HG02840 (cell line): ENCODE results near the gene PRPF38A.
"Not testable (repeated sequence)": the region's sequence is repeated elsewhere in the genome, so short reads cannot be mapped to it uniquely, and the experiment has no call there.

Source experiments
- ATAC-seq: cut with Tn5 transposase; IDR thresholded peaks from one replicate; pipeline ENCODE4 v1.9.1; 2021; ENCODE audit warnings: mild to moderate bottlenecking, moderate library complexity, moderate number of reproducible peaks; ENCODE audit not compliant: unreplicated experiment, low FRiP score

PRPF38A gene, protein sequence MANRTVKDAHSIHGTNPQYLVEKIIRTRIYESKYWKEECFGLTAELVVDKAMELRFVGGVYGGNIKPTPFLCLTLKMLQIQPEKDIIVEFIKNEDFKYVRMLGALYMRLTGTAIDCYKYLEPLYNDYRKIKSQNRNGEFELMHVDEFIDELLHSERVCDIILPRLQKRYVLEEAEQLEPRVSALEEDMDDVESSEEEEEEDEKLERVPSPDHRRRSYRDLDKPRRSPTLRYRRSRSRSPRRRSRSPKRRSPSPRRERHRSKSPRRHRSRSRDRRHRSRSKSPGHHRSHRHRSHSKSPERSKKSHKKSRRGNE

DNA sequence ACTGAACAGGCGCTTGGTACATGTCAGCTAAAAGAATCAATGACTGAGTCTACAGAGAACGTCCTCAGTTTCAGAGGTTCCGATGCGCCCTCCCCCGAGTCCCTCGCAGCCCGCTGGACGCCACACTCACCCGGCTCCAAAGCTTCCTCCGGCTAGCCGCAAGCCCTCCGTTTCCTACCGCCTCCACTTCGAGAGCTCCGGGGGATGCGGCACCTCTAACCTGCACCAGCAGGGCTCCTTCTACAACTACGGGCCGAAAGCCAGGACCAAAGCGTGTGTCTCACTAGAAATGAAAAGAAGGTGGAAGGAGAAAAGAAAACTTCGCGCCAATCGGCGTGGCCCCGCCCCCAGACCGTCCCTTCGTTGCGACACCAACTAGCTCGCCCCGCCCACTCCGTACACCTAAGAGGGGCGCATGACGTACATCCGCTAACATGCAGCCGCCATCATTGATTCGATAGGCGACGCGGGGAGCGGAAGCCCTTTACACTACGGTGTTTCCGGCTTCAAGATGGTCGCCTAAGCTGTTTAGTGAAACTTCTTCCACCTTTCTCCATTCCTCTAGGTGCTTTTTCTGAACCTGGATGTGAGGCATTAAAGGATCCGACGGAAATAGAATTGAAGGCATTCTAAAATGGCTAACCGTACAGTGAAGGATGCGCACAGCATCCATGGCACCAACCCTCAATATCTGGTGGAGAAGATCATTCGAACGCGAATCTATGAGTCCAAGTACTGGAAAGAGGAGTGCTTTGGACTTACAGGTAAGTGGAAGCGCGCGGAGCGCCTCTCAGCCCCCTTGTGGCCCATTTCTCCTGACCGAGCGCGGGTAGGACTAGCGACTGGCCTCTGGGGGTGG lies at the start of gene PRPF38A, which contains the start of gene ORC1:
Gene PRPF38A, plus strand, starts transcription at position 487 of the 859 bp plus-strand sequence. Its CDS starts 148 bp downstream, at position 635.
Gene ORC1, minus strand, starts transcription at position 308 of the 859 bp plus-strand sequence. CDS start 2,200 bp downstream, outside the sequence.
- ATAC-seq: peak; percentile 90

DNA sequence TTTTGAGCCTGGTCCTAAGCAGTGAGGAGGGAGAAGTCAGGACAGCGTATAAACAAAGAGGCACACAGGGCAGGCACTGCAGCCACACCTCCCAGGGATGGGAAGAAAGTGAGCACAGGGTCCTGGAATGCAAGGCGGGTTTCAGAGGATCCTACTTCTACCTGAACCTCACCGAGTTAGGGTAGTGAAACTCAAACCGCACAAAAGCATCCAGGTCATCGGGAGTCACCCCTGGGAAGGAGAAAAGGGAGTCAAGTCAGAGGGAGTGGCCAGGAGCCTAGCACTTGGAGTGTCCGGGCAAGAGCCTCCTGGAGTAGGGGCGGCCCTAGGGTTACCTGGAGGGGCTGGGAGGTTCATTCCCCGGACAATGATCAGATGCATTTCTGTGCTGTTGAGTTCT lies 49.0 kb upstream of the PRPF38A start:
- no peak for ATAC-seq

DNA sequence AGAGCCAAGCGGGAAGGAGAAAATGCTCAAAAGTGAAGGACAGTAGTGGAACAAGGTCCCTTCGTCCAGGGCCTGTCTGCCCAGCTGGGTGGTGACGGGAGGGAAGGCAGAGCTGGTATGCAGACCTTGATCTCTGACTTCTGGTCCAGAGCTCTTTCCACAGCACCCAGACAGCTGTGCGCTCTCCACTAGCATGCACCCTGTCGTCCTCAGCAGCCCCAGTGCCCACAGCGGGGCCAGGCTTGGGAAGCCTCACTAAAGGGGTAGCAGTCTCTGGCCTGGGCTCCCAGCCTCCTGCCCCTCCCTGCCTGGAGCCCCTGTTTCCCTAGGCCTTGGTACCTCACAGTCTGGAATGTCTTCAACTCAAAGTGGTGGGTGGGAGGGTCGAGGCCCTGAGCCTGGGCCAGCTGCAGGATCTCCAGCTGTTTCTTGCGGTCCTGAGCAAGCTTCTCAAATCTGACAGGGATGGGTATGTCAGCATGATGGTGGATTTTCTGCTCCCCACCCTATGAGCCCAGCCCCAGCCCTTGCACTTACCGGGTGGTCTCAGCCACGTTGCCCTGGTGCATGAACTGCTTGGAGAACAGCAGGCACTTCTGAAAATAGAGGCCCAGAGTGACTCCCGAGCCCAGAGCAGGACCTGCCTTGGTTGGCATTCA lies 48.4 kb upstream of the PRPF38A start:
- ATAC-seq: no peak

DNA sequence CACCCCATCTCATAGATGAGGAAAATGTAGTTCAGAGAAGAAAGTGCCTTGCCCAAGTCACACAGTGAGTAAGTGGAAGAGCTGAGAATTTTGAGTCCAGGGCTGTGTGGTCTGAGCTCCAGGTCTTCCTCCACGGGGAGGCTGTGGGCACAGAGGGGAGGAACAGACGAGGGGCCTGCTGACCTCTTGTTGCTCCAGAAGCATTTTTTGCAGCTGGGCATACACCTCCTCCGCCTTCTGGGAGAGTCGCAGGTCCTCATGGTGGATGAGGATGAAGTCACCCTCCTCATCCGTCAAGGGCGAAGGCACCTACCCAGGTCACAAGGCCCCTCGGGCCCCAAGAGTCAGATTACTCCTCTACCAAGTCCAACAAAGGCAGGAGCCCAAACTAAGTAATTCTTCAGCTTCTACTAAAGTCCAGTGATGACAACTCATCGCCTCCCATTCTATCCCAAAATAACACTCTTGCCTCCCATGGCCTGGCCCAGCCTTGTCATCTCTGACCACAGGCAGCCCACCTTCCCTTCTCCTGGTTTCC lies 47.5 kb upstream of the PRPF38A start:
- ATAC-seq: no peak

DNA sequence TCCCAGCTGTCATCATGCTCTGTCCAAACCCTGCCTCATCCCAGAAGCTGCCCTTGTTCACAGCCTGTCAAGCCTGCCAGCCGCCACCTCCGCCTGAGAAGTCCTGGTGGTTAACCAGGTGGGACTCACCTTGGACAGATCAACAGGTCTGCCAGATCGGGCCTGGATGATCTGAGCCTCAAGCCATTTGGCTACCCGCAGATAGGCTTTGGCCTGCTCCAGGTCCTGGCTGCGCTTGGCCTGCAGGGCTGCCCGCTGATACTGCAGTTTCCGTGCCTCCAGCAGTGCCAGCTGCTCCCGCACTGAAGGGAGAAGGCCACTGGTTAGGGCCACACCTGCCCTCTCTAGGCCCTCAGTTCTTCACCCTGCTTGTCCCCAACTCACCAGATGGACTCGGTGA lies 47.0 kb upstream of the PRPF38A start:
- no peak for ATAC-seq

DNA sequence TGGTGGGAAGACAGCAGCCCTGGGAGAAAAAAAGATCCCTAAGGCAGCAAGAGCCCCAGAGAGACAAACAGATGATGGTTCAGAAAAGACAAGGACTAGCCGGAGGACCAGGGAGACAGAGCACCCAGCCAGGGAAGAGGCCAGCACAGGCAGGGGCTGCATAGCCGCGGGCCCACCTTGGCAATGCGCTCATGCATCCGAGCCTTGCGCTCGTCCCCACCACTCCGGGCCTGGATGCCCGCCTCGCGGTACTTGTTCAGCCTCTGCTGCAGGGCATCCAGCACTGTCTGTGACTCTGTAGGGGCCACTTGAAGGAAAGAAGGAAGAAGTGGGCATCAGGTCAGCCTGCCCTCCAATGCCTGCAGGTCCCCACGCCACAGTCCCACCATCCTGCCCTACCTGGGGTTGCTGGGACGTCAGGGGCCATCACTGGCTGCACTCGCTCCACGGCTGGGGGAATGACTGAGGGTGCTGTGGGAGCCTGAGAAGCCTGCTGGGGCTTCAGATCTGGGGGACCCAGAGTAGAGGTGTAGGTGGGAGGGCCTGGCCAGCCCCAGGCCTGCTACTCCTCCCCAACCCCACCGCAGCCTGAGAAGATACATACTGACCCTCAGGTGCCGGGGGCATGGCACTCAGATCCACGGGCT lies 45.4 kb upstream of the PRPF38A start:
- no peak for ATAC-seq

DNA sequence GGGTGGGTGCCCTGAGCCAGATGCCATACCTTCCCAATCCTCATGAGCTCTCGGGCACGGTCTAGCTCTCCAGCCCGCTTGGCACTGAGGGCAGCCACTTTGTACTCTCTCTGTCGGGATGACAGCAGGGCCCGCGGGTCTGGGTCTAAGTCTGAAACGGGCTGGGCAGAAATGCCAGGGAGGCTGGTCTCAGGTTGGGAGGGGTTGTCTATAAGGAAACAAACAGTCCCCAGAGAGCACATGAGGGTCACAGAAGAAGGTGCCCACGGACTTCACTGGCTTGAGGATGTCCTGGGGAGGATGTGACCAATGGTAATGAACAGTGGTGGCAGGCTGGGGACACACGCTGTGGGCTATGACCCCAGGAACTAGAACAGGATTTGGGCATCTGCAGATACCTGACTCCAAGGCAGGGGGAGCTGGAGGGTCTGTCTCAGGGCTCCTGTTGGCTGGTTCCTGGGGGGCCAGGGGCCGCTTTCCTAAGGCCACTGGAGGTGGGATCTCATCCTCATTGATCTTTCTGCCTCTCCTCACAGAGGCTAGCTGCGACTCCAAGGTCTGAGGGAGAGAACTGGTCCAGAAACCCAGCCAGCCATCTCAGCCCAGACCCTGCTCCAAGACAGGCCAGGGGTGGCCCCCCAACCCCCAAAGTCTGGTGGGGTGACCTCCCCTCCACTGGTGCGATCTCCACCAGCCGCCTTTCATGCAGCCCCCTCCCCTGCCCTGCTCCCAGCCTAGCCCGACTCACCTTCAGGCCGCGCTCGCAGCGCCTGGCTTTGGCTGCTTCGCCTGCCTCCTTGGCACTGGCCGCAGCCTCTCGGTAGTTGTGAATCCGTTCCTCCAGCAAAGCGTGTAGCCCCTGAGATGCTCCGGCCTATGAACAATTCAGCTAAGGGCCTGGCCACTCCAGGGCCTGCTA lies 44.5 kb upstream of the PRPF38A start:
- ATAC-seq: no peak

DNA sequence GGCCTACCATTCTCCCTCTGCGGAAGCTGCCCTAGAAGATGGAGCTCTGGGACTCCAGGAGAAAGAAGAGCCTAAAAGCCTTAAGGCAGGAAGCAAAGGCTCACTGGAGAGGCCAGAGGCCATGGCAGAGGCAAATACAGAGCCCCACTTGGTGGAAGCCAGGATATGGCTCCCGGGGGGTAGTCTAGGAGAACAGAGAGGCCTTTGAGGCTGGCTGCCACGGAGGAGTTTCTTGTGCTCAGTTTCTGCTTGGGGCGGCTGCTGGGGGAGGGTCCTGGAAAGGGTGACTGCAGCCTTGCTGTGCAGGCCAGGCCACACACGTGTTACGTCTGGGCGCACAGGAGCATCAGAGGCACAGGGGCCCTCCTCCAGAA lies 43.8 kb upstream of the PRPF38A start:
- ATAC-seq: no peak

DNA sequence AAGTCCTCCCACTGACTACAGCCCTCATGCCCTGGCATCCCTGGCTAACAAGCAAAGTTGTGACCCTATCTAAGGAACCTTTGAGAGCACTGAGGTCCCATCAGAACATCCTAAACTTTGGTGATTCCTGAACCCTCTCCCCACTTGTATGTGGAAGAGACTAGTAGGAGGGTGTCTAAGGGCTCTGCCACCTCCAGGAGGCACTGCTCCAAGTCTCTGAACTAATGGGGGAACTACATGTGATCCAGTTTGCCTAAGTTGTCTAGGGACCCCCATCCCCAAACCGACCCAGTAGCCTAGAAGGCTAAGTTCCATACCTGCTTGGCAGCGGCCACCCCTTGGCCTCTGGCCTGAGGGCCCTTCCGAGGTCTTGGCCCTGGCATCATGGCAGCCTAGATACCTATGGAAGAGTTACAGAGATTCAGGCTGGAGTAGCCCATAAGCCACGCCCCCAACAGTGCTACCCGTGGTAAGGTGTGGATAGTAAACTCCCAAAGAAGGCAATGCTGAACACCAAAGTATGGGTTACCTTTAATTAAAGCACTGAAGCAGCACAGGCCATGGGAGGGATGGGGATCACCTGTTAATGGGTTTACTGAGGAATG lies 40.1 kb upstream of the PRPF38A start:
- no peak for ATAC-seq

DNA sequence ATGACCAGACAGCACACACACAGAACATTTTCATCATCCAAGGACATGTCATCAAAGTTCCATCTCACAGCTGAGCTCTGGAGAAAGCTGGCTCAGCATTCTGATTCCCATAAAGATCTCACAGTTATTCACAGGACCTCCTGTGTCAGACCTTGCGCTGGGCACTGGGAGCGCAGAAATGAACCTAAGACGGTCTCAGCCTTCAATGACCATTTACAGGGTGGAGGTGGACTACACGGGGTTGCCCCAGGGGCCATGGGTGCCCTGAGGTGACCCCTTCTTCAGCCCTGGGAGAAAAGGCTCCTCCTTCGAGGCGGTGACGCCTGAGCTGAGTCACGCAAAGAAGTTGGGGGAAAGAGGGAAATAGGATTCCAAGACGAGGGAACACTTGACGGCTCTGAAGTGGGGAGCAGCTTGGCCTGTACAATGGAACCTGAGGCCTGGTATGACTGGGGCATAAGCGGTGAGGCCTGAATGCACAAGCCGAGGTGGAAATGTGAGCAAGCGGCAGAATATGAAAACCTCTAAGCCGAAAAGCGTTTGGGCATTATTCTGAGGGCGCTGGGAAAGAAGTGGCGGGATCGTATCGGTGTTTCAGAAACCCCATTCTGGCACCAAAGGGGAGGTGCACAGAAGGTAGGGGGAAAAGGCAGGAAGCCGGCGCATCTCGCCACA lies 39.2 kb upstream of the PRPF38A start:
- peak; percentile 24 for ATAC-seq

DNA sequence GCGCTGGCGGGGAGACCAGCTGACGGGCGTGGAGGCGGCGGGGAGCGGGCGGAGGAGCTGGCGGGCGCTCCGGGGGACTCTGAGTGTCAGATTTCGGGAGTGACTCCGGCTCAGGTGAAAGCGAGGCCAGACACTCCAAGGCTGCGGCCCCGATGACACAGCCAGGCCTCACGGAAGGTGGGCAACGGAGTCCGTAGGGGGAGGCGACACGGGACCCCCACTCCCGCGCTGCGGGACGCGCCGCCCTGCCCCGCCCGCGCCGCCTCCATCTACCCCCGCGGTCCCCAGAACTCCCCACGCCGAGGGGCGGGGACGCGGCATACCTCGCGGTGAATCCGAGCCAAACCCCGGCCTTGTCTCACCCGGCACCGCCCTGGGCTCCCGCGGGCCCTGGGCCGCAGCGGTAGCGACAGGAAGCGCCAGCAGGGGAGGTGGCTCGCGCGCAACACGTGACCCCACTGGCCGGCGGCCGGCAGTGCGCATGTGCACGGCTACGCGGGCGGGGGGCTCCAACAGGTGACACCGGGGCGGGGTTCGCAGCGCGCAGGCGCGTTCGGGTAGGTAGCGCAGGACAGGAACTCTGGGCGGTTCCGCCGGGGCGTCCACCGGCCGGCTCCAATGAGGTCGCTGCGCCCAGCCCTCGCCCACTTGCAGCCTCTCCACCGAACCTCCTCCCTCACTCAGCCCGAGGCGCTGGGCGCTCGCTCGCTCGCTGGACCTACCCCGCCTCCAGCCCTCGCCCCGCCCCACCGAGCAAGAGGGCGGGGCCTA lies 38.5 kb upstream of the PRPF38A start, which contains the start of gene CC2D1B:
Gene CC2D1B, minus strand, starts transcription at position 460 of the 771 bp plus-strand sequence. CDS start 1,585 bp downstream, outside the sequence.
- peak; percentile 88 for ATAC-seq

DNA sequence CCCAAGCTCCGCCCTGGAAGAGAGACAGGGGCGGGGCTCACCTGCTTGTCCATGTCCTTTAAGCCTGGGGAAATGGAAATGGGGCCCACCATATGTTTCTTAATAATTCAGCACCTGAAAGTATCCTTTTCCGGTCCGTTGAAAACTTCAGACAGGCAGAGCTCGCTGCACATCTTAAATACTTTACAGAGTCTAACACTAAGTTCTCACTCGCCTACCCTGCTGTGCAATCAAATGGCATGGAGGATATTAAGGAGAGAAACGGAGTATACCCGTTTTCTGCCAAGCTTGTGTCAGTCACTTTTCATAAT lies 37.9 kb upstream of the PRPF38A start:
- no peak for ATAC-seq

DNA sequence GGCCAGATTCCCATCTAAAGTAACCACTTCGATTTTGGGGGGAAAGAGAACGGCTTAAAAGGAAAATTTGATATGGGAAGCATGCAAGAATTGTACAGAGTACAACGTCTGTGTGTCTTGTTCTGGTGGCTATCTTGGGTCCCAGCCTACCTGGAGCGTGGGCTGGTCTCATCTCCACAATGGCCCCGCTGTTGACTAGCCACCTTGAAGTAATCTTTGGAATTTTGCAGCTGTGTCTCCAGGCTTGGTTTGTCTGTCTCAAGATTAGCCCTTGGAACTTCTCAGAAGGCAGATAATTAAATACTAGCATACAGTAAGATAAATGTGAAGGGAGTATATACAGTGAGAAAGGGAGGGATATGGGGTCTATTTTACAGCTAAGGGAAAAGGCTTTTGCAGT lies 37.1 kb upstream of the PRPF38A start:
- ATAC-seq: no peak

DNA sequence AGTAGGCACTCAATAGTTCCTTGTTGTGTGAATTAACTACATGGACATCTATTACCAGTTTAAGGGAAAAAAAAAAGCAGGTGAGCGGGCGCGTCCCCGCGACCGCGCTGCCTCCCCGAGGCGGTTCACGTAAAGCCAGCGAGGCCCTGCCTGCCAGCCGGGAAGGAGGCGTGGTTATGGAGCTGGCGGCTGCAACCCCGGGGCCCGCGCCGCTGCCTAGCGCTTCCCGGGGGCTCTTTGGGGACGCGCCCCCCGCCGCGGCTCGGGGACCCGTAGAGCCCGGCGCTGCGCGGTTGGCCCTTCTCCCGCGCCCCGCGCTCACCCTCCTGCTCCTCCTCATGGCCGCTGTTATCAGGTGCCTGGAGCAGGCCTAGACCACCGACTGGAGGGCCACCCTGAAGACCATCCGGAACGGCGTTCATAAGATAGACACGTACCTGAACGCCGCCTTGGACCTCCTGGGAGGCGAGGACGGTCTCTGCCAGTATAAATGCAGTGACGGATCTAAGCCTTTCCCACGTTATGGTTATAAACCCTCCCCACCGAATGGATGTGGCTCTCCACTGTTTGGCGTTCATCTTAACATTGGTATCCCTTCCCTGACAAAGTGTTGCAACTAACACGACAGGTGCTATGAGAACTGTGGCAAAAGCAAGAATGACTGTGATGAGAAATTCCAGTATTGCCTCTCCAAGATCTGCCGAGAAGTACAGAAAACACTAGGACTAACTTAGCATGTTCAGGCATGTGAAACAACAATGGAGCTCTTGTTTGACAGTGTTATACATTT lies 35.8 kb upstream of the PRPF38A start:
- ATAC-seq: no peak

DNA sequence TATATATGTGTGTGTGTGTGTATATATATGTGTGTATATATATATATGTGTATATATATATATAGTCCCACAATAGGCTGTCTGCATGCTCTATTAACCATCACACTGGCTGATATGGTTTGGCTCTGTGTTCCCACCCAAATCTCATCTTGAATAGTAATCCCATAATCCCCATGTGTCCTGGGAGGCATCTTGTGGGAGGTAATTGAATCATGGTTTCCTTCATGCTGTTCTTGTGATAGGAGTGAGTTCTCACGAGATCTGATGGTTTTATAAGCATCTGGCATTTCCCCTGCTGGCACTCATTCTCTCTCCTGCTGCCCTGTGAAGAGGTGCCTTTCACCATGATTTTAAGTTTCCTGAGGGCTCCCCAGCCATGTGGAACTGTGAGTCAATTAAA lies 34.6 kb upstream of the PRPF38A start:
- not testable (repeated sequence) for ATAC-seq

DNA sequence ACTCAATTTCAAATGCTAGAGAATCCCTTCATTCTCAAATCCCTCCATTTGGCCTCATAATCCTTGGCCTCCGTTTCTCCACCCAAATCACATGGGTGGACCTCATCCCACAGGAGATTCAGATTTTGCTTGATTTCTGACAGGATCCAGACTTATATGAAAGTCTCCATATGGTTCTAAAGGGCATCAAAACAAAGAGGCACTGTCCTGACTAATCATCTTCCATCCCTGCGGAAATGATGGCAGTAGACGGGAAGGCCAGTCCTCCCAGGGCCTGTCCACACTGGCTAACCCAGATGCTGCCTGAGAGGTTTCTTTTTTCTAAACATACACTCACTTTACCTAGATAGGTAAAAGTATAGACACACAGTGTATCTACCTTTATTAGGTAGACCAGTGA lies 19.0 kb upstream of the PRPF38A start:
- no peak for ATAC-seq

DNA sequence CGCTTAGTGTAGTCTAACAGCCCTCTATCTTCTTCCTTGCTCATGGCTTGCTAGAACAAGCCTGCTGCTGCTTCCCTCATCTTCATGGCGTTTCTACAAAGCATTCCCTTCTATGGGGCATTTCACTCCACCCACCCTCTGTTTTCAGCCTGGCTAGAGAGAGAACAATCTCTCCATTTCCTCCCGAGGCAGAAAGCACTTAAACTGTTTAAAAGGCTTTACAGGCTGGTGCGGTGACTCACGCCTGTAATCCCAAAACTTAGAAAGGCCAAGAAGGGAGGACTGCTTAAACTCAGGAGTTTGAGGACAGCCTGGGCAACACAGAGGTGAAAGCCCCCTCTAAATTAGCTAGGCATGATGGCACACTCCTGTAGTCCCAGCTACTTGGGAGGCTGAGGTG lies 17.9 kb upstream of the PRPF38A start:
- no peak for ATAC-seq
